GM12872 (cell line): ENCODE data around the gene DENND4A.

Experiments used
- CTCF ChIP-seq: IDR thresholded peaks from 3 replicates; pipeline ENCODE4 v1.5.1; 2011; ENCODE audit warnings: low read depth, mild to moderate bottlenecking, low read length, moderate library complexity; ENCODE audit not compliant: insufficient read depth

The DENND4A gene

GRCh38 chr15:65777843-65778242 lies 14.2 kb downstream of the DENND4A start:
- TF ChIP-seq CTCF: no peak

- TF ChIP-seq CTCF: no peak
Observed at GRCh38 chr15:65777053-65777452, 15.0 kb downstream of the DENND4A start.

- TF ChIP-seq CTCF: no peak
Observed at GRCh38 chr15:65773386-65774111, 18.5 kb downstream of the DENND4A start.

GRCh38 chr15:65772930-65773329 lies 19.2 kb downstream of the DENND4A start:
- TF ChIP-seq CTCF: no peak

- TF ChIP-seq CTCF: no peak
Observed at GRCh38 chr15:65771870-65772269, 20.2 kb downstream of the DENND4A start.

- no peak for TF ChIP-seq CTCF
Observed at GRCh38 chr15:65769482-65769881, 22.6 kb downstream of the DENND4A start.

- no peak for TF ChIP-seq CTCF
Observed at GRCh38 chr15:65767895-65768294, 24.2 kb downstream of the DENND4A start.

GRCh38 chr15:65767264-65767595 lies 24.9 kb downstream of the DENND4A start:
- TF ChIP-seq CTCF: no peak
